ENCODE measurements around the gene SLC6A9. TPM values are rescaled to one million over a fixed set of nuclear protein-coding genes. Genes with fewer than 3 reads are reported as not detected.

Gene SLC6A9
- total RNA-seq, 2 experiments from 2014 or later, result 6.5 to 7.4 TPM

DNA sequence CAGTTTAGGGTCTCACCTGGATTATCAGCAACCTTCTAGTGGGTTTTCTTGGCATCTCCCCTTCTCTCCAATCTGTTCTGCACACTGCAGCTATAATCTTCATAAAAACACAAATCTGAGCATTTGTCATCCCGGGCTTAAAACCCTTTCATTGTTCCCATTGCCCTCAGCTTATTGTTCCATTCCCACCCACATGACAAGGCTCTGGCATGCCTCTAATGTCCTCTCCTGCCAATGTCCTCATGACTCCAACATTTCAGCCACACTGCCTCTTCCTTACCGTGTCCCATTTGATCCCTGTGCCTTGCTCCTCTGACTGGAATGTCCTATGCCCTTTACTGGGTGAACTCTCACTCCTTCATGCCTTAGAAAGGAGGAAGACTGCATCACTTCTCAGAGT lies 68.9 kb downstream of the SLC6A9 start:
- H3K27ac Mint-ChIP-seq, result no peak overlapping the region
- CTCF ChIA-PET, result interaction anchor here (2.1 kb wide), 1 partner anchor 27 kb away, joined by 7 read pairs; no protein-coding TSS in a partner anchor
- POLR2A ChIA-PET, result no interaction called here
- no peaks in the 10 kb centered on the region for H3K9me3 Mint-ChIP-seq
- no peaks in the 10 kb centered on the region for H3K27me3 Mint-ChIP-seq
- H3K36me3 Mint-ChIP-seq (ENCODE audit: low read depth), result peaks cover 2% of the 10 kb centered on the region
- H3K4me1 Mint-ChIP-seq (ENCODE audit: low read depth), result no peaks in the 10 kb centered on the region
- no peak overlapping the region for H3K4me3 Mint-ChIP-seq
- DNase-seq (no peak), ATAC-seq (no peak)
- TF ChIP-seq, protein P1, sequence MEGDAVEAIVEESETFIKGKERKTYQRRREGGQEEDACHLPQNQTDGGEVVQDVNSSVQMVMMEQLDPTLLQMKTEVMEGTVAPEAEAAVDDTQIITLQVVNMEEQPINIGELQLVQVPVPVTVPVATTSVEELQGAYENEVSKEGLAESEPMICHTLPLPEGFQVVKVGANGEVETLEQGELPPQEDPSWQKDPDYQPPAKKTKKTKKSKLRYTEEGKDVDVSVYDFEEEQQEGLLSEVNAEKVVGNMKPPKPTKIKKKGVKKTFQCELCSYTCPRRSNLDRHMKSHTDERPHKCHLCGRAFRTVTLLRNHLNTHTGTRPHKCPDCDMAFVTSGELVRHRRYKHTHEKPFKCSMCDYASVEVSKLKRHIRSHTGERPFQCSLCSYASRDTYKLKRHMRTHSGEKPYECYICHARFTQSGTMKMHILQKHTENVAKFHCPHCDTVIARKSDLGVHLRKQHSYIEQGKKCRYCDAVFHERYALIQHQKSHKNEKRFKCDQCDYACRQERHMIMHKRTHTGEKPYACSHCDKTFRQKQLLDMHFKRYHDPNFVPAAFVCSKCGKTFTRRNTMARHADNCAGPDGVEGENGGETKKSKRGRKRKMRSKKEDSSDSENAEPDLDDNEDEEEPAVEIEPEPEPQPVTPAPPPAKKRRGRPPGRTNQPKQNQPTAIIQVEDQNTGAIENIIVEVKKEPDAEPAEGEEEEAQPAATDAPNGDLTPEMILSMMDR (IDR thresholded peaks at IDR 0.05), result no peak
- intact Hi-C loops (cut with micrococcal nuclease), result no loop called here

DNA sequence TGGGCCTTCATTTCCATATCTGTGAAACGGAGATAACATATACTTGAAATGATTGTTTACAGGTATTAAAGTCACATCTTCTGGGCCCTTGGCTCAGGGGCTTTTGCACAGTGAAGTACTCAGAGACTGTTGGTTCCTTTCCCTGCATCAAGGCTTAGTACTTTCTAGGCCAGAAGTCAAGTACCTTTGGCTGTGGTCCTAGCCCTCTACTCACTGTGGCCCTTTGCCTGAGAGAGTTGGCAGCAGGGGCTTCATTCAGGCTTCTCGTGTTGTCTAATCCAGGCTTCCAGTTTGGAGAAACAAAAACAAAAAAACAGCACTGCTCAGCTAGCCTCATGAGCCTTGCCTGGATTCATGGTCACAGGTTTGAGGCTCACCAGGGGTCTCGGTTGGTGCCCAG lies 69.6 kb downstream of the SLC6A9 start:
- peaks cover 2% of the 10 kb centered on the region for H3K36me3 Mint-ChIP-seq (ENCODE audit: low read depth)
- no peak overlapping the region for H3K27ac Mint-ChIP-seq
- H3K27me3 Mint-ChIP-seq, result no peaks in the 10 kb centered on the region
- TF ChIP-seq, protein P1 (IDR thresholded peaks at IDR 0.05), result no peak
- intact Hi-C loops (cut with micrococcal nuclease), result no loop called here
- CTCF ChIA-PET, result no interaction called here
- no peaks in the 10 kb centered on the region for H3K9me3 Mint-ChIP-seq
- DNase-seq (no peak), ATAC-seq (no peak)
- POLR2A ChIA-PET, result no interaction called here
- H3K4me1 Mint-ChIP-seq (ENCODE audit: low read depth), result no peaks in the 10 kb centered on the region
- no peak overlapping the region for H3K4me3 Mint-ChIP-seq

DNA sequence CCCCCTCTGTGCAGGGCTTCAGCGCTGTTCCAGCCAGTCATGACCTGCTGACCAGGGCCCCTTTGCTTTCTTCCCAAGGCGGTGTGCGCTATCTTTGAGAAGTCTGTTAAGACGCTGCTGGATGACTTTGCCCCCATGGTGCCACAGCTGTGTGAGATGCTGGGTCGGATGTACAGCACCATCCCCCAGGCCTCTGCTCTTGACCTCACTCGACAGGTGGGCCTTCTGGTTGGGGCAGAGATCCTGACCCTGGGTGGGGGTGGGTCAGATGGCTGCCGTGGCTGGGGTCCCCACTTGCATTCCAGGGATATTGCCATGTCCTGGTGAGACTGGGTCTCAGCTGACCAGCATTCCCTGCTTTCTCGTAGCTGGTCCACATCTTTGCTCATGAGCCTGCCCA lies 70.5 kb downstream of the SLC6A9 start:
- Mint-ChIP-seq H3K27ac (no peak overlapping the region), H3K4me1 (ENCODE audit: low read depth) (no peaks in the 10 kb centered on the region), H3K4me3 (no peak overlapping the region), H3K36me3 (ENCODE audit: low read depth) (peaks cover 2% of the 10 kb centered on the region), H3K9me3 (no peaks in the 10 kb centered on the region), H3K27me3 (no peaks in the 10 kb centered on the region)
- CTCF ChIA-PET, result no interaction called here
- TF ChIP-seq, protein P1 (IDR thresholded peaks at IDR 0.05), result no peak
- DNase-seq (no peak), ATAC-seq (no peak)
- intact Hi-C loops (cut with micrococcal nuclease), result no loop called here
- POLR2A ChIA-PET, result no interaction called here

DNA sequence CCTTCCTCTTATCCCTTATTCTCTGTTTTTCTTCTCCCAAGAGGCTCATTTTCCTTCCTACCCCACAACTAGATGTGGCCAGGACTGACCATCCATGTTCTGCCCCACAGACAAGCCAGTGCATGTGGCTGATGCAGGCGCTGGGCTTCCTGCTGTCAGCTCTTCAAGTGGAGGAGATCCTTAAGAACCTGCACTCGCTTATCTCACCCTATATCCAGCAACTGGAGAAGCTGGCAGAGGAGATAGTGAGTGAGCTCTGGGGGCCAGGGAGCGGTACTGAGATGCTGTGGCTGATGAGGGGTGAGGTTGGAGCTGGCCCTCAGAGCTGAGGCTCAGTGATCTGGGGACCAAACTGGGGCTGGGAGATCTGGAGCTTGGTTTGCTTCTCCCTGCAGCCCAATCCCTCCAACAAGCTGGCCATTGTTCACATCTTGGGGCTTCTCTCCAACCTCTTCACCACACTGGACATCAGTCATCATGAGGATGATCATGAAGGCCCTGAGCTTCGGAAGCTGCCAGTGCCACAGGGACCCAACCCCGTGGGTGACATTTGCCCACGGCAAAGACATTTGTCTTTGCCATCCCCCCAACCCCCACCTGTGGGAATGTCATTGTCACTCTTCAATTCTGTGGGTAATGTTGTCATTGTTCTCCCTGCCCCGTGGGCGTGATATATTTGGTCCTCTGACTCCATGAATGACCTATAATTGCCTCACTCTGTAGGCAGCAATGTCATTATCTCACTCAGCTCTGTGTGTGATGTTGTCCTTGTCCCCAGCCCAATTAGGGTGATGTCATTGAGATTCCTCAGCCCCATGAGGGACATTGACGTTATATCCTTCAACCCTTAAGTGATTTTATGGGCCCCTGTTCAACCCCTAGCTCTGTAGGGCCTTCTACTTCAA lies 72.7 kb downstream of the SLC6A9 start:
- Mint-ChIP-seq H3K9me3 (no peaks in the 10 kb centered on the region), H3K27me3 (no peaks in the 10 kb centered on the region), H3K27ac (no peak overlapping the region), H3K4me3 (no peak overlapping the region), H3K4me1 (ENCODE audit: low read depth) (no peaks in the 10 kb centered on the region), H3K36me3 (ENCODE audit: low read depth) (peaks cover 2% of the 10 kb centered on the region)
- no peak for DNase-seq
- intact Hi-C loops (cut with micrococcal nuclease), result no loop called here
- CTCF ChIA-PET, result interaction anchor here (1.2 to 1.4 kb wide), 4 partner anchors 11 to 28 kb away, joined by 3 to 4 read pairs (median 4); partner anchors contain the start of gene IPO13
- POLR2A ChIA-PET, result interaction anchor here (2.1 kb wide), 1 partner anchor 17 kb away, joined by 4 read pairs; no protein-coding TSS in a partner anchor
- no peak for ATAC-seq
- TF ChIP-seq, protein P1 (IDR thresholded peaks at IDR 0.05), result no peak

DNA sequence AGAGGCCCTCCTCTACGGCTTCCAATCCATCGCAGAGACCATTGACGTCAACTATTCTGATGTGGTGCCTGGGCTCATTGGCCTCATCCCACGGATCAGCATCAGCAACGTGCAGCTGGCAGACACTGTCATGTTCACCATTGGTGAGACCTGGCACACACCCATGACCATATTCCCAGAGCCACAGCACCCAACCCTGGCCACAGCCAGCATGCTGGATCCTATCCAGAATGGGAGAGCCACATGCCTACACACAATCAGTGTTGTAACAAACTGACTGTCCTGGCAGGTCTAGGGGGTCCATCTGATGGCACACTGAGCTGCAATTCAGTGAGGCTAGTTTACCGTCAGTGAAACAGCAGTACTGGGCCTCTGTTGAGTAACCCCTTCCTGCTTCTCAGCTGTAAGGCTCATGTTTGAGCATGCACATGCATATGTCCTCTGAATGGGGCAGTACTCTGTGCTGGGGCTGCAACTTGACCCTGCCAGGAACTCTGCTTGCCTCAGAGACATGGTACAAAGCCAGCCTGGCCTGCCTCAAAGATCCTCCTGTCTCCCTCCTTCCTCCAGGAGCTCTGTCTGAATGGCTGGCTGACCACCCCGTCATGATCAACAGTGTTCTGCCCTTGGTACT lies 73.7 kb downstream of the SLC6A9 start:
- no peaks in the 10 kb centered on the region for H3K27me3 Mint-ChIP-seq
- peaks cover 2% of the 10 kb centered on the region for H3K36me3 Mint-ChIP-seq (ENCODE audit: low read depth)
- no peaks in the 10 kb centered on the region for H3K9me3 Mint-ChIP-seq
- intact Hi-C loops (cut with micrococcal nuclease), result no loop called here
- H3K4me3 Mint-ChIP-seq, result no peak overlapping the region
- H3K4me1 Mint-ChIP-seq (ENCODE audit: low read depth), result no peaks in the 10 kb centered on the region
- no peak overlapping the region for H3K27ac Mint-ChIP-seq
- CTCF ChIA-PET, result interaction anchor here (1.4 kb wide), 1 partner anchor 11 kb away, joined by 4 read pairs; the partner anchor contains the start of gene IPO13
- ATAC-seq (no peak), DNase-seq (no peak)
- TF ChIP-seq, protein P1 (IDR thresholded peaks at IDR 0.05), result no peak
- POLR2A ChIA-PET, result interaction anchor here (0.6 to 2.1 kb wide), 2 partner anchors 18 to 376 kb away, joined by 3 to 4 read pairs; no protein-coding TSS in a partner anchor
